Measurements from ENCODE around the gene ZNF160.
"Not testable (repeated sequence)": the region's sequence is repeated elsewhere in the genome, so short reads cannot be mapped to it uniquely, and the experiment has no call there.

The ZNF160 gene

GRCh38 chr19:53091413-53092254 is 11.6 kb downstream of the ZNF160 start:
- DNase-seq: no peak

- DNase-seq: no peak
Observed at GRCh38 chr19:53088091-53088490, 15.1 kb downstream of the ZNF160 start.

- DNase-seq: no peak
Observed at GRCh38 chr19:53086949-53087348, 16.3 kb downstream of the ZNF160 start.

GRCh38 chr19:53085496-53085895 is 17.7 kb downstream of the ZNF160 start:
- no peak for DNase-seq

- DNase-seq: no peak
Observed at GRCh38 chr19:53082929-53083328, 20.3 kb downstream of the ZNF160 start.

GRCh38 chr19:53079313-53079924 is 23.8 kb downstream of the ZNF160 start:
- no peak for DNase-seq

GRCh38 chr19:53078668-53079067 is 24.6 kb downstream of the ZNF160 start:
- DNase-seq: no peak

GRCh38 chr19:53076984-53077383 is 26.2 kb downstream of the ZNF160 start:
- no peak for DNase-seq

- no peak for DNase-seq
Observed at GRCh38 chr19:53068834-53069233, 34.4 kb downstream of the ZNF160 start.

- no peak for DNase-seq
Observed at GRCh38 chr19:53068199-53068598, 35.0 kb downstream of the ZNF160 start.

- DNase-seq: no peak
Observed at GRCh38 chr19:53057904-53058580, 45.2 kb downstream of the ZNF160 start.

- no peak for DNase-seq
Observed at GRCh38 chr19:53055117-53055516, 48.1 kb downstream of the ZNF160 start.

- DNase-seq: no peak
Observed at GRCh38 chr19:53047379-53047778, 55.8 kb downstream of the ZNF160 start.

GRCh38 chr19:53045536-53045935 is 57.7 kb downstream of the ZNF160 start:
- DNase-seq: no peak

- no peak for DNase-seq
Observed at GRCh38 chr19:53041366-53041765, 61.9 kb downstream of the ZNF160 start.

GRCh38 chr19:53037101-53038097 is 65.8 kb downstream of the ZNF160 start:
- peak; percentile 3 for DNase-seq

GRCh38 chr19:53034948-53035675 is 68.1 kb downstream of the ZNF160 start:
- no peak for DNase-seq

GRCh38 chr19:53034054-53034453 is 69.2 kb downstream of the ZNF160 start:
- DNase-seq: no peak

- not testable (repeated sequence) for DNase-seq
Observed at GRCh38 chr19:53028306-53028705, 74.9 kb downstream of the ZNF160 start.

GRCh38 chr19:53019684-53020083 is 83.5 kb downstream of the ZNF160 start:
- DNase-seq: no peak
